Sciatic nerve (tissue), 2 donors: ENCODE data around the gene FSTL4. TPM values are rescaled to one million over a fixed set of nuclear protein-coding genes. Genes with fewer than 3 reads are reported as not detected.
"Not testable (repeated sequence)": the region's sequence is repeated elsewhere in the genome, so short reads cannot be mapped to it uniquely, and the experiment has no call there.

Experiments
- ATAC-seq: fragments of 200-7000 bp; cut with Tn5 transposase; one replicate; pipeline ENCODE4 v1.9.1; 2020; ENCODE audit warnings: mild to moderate bottlenecking, moderate library complexity
- DNase-seq: peaks from one replicate; pipeline ENCODE4 v3.0.0-alpha.2; 2020; ENCODE audit warnings: low spot score
- intact Hi-C: fragments of 100-400 bp; cut with DNase I; formaldehyde crosslinking; loops from one replicate; pipeline ENCODE4 v1.14.2; 2022
- microRNA-seq: library from miRNA; unstranded; fragments of <30 nt; microRNA quantifications from one replicate; pipeline ENCODE4 v1.2.0, GENCODE V29; 2020
- total RNA-seq: library from RNA; stranded (reverse); fragmentation: NEBNext Ultra II Directional; extraction: Animal tissue kit (Norgen Biotek cat#: 25700); gene quantifications from one replicate; pipeline ENCODE4 v1.2.1, GENCODE V29; 2021
- donor health status: DM: no; HTN: no; CAD: no.
- donor health status: DM: no; HTN: no; CAD: no.

The FSTL4 gene
- total RNA-seq, 1 donor from 2014 or later, result not detected

DNA sequence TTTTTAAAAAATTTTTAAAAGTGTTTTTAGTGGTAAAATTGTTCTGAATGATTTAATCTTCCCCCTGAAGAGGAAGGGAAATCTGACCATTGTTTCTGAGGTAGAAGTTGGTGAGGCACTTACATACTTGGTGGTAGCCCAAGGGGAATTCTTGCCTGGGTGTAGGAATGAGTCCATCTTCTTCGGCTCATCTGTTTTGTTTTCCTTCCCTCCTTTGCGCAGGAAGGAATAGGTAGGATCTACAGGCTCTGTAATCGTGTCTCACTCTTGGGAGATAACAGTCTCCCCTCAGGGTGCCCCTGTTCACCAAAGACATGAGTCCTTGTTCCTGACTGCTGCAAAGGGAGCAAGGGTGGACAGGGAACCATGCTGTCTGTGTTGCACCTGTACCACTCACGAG lies 422.5 kb downstream of the FSTL4 start:
- DNase-seq (no peak), ATAC-seq (no peak)
- intact Hi-C loops, result no loop called here

GRCh38 chr5:133179405-133179804 lies 432.9 kb downstream of the FSTL4 start:
- intact Hi-C loops, result no loop called here
- DNase-seq (no peak), ATAC-seq (no peak)

GRCh38 chr5:133170756-133171387 lies 441.5 kb downstream of the FSTL4 start:
- ATAC-seq, DNase-seq, intact Hi-C loops: not testable (repeated sequence)

- no peak for ATAC-seq
- intact Hi-C loops, result no loop called here
- no peak for DNase-seq
These were observed 447.6 kb downstream of the FSTL4 start for GRCh38 chr5:133164759-133165158.

GRCh38 chr5:133163839-133164238 lies 448.5 kb downstream of the FSTL4 start:
- intact Hi-C loops, result no loop called here
- no peak for ATAC-seq
- no peak for DNase-seq

- intact Hi-C loops, result no loop called here
- no peak for ATAC-seq
- DNase-seq, result no peak
These were observed 452.8 kb downstream of the FSTL4 start for GRCh38 chr5:133159543-133159942.

DNA sequence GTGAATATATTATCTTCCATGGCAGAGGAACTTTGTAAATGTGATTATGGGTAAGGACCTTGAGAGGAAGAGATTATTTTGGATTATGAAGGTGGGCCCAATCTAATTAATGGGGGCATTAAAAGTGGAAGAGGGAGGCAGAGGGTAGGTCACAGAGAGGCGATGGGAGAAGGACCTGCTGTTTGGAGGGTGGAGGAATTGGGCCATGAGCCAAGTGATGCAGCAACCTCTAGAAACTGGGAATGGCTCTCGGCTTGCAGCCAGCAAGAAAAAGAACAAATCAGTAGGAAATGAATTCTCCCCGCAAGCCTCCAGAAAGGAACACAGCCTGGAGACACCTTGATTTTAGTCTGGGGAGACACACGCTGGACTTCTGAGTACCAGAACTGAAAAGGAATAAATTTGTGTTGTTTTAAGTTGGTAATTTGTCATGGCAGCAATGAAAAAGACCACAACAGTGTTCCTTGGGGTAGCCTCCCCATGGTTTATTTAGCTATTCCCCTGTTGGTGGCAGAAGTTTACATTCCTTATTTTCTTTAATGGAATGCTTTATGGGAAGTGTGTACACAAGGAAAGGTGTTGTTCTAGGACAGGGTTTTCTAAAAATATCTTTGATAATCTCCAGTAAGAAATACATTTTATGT lies 456.9 kb downstream of the FSTL4 start:
- ATAC-seq (no peak), DNase-seq (no peak)
- intact Hi-C loops, result no loop called here

DNA sequence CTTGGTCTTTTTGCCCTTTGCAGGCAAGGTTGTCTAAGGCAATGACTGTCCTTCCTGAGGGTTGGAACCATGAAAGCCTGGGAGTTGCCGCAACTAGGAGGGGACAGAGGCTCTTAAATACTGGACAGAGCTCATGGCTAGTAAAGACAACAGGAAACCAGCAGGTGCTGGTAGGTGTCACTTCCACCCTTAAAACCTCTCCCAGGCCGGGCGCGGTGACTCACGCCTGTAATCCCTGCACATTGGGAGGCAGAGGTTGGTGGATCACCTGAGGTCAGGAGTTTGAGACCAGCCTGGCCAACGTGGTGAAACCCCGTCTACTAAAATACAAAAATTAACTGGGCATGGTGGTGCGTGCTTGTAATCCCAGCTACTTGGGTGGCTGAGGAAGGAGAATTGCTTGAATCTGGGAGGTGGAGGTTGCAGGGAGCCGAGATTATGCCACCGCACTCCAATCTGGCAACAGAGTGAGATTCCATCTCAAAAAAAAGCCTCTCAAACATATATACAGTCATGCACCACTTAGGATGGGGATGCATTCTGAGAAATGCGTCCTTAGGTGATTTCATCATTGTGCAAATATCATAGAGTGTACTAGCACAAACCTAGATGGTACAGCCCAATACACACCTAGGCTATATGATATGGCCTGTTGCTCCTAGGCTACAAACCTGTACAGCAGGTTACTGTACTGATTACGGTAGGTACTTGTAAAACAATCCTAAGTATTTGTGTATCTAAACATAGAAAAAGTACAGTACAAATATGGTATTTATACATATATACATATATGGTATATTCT lies 457.9 kb downstream of the FSTL4 start:
- intact Hi-C loops, result no loop called here
- DNase-seq (no peak), ATAC-seq (no peak)

DNA sequence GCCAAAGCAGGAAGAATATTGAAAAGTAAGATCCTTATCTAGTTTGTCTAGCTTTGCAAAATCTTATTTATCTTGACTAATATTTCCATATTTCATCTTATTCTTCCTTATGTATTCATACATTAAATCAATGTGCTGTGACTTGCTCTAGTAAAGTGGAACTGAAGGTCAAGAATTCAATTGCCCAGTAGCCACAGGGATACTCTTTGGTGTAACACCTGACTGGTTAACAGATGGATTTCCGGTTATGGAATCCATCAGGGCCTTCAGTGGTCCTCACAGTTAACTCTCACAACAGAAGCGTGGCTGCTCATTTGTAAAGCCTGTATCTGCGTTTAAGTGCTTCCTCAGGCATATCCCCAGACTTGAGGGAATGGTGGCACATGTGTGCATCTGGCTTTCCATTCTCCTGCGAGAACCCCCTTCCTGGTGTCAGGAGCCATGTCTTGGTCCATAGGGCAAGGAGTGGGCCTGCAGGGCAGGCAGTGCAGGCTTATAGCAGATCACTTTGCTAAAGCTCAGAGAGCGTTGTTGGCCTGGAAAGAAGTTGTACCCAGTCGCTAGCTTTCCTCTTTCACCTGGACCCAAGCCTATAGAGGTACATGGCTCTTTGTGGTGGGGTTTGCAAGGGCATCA lies 461.3 kb downstream of the FSTL4 start:
- DNase-seq, result no peak
- intact Hi-C loops, result no loop called here
- ATAC-seq, result no peak

GRCh38 chr5:133149345-133149744 lies 463.0 kb downstream of the FSTL4 start:
- intact Hi-C loops, result no loop called here
- DNase-seq (no peak), ATAC-seq (no peak)

DNA sequence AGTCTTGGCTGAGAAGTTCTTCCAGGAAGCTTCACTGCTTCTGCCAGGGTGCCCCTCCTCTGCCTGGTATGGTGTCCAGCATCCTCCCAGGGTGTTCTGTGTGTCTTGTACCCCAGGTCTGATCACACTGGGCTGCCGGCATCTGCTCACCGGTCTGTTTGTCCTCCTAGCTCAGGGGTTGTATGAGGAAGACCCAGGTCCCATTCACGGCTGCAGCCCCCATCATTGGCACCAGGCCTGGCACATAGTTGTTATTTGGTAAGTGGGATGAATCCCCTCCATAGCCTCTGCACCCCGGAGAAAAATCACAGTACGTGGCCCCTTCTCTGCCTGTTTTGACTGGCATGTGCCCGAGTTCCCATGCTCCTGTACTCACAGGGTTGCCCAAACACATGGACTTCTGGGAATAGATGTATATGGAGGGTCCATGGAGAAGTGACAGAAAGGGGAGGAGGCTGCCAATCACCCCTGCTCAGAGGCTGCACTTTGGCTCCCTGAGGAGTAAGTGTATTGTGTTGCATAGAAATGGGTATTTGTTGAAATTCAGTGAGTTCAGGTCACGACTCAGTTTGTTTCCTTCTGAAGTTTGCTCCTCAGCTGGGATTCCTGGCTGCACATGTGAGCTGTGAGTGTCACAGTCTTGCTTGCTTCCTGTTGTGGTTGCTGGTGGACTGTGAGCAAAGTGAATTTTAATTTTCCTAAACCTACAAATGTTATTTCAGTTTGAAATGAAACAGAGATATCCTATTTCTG lies 464.4 kb downstream of the FSTL4 start:
- intact Hi-C loops, result no loop called here
- ATAC-seq (peak; percentile 63), DNase-seq (no peak)

- DNase-seq (peak; percentile 80), ATAC-seq (peak; percentile 91)
- intact Hi-C loops, result no loop called here
These were observed 464.9 kb downstream of the FSTL4 start for GRCh38 chr5:133147411-133147810.

Small RNA genes within 50 kb of the gene (microRNA-seq; reads per million reads assigned to microRNA genes)
- gene MIR1289-2, result not detected
